OCI-LY3 (cell line): ENCODE measurements around the gene CCDC175.

Experiments used
- CTCF ChIP-seq: fragments of 200-600, 300-600 bp; sonication (generic); IDR thresholded peaks from 2 replicates; pipeline ENCODE4 v1.5.1; 2014; ENCODE audit warnings: antibody characterized with exemption, low read length, low read depth
- EZH2phosphoT487 ChIP-seq: fragments of 200-600 bp; shearing (Covaris generic); IDR thresholded peaks from 2 replicates; pipeline ENCODE4 v1.6.1; 2018; ENCODE audit warnings: antibody characterized with exemption, mixed run types, low read depth

GRCh38 chr14:59537476-59537875, 39.1 kb downstream of the CCDC175 start:
- TF ChIP-seq CTCF = no peak
- no peak for TF ChIP-seq EZH2phosphoT487
